ENCODE results near the gene KCNJ6. TPM values are rescaled to one million over a fixed set of nuclear protein-coding genes. Genes with fewer than 3 reads are reported as not detected.

The KCNJ6 gene
- total and polyA plus RNA-seq, 9 of the 15 experiments (the other 6 are each of a cell fraction or from before 2014, with no cell fraction given) = 0.06 to 0.21 (median 0.13) TPM; not detected in 1

- H3K4me3 ChIP-seq = no peak overlapping the region
- intact Hi-C loops (cut with micrococcal nuclease) = no loop called here
- ChIA-PET CTCF (ENCODE audit: low intra/inter-chr PET ratio) (no interaction called here), POLR2A (interaction anchor here (1.5 kb wide), 1 partner anchor 9 kb away, joined by 5 read pairs; no protein-coding TSS in a partner anchor)
- 0% methylated on average over 2 of the region's 2 CpGs for WGBS (ENCODE audit: insufficient coverage, low coverage, missing lambda C conversion rate)
- H3K4me1 ChIP-seq (replicated peaks in 1 of 2; ENCODE audit: control insufficient read depth in 2 of 2, insufficient read depth in 2 of 2, low read length in 2 of 2) = no peaks in the 10 kb centered on the region
- H3K9me1 ChIP-seq (ENCODE audit: control insufficient read depth, insufficient read depth, low read length) = no peaks in the 10 kb centered on the region
- no peak for DNase-seq (ENCODE audit: extremely low read depth in 1 of 4, low spot score in 3 of 4)
- BruUV-seq (replicated peaks) = no TSS peak
- no peak overlapping the region for H3K4me2 ChIP-seq (ENCODE audit: insufficient read depth, low read length)
- H4K20me1 ChIP-seq (replicated peaks; ENCODE audit: control insufficient read depth, insufficient read depth, low read length) = no peaks in the 10 kb centered on the region; the same call in 1 of the 2 replicates
- TF ChIP-seq ZNF717 (CRISPR knock-in tag; IDR thresholded peaks at IDR 0.05) = no peak
- no peak for ATAC-seq
- in situ Hi-C loops (cut with MboI) = no loop called here
- peaks cover 3 to 21% of the 10 kb centered on the region in 2 experiments; a peak in 1 of 5 replicates for H3K27me3 ChIP-seq (ENCODE audit: control insufficient read depth in 2 of 2, insufficient read depth in 2 of 2, low read length in 2 of 2)
- H3K9ac ChIP-seq (ENCODE audit: insufficient read depth in 1 of 2, low read depth in 2 of 2, low read length in 2 of 2) = no peak overlapping the region
- H3K27ac ChIP-seq (ENCODE audit: extremely low read depth, low read depth, low read length) = no peak overlapping the region
- H3K36me3 ChIP-seq (ENCODE audit: control insufficient read depth, insufficient read depth, low read length) = no peaks in the 10 kb centered on the region
- no peaks in the 10 kb centered on the region for H3K79me2 ChIP-seq (ENCODE audit: control insufficient read depth, insufficient read depth, low read length)
- no peaks in the 10 kb centered on the region for H3K9me3 ChIP-seq (replicated peaks; ENCODE audit: control insufficient read depth, insufficient read depth, low read depth, low read length)
- H2AFZ ChIP-seq (ENCODE audit: low read depth, low read length) = no peak overlapping the region
- no peak for FAIRE-seq
Observed at GRCh38 chr21:37861561-37861960, 54.7 kb downstream of the KCNJ6 start.

GRCh38 chr21:37860416-37860815, 55.8 kb downstream of the KCNJ6 start:
- no peaks in the 10 kb centered on the region for H3K36me3 ChIP-seq (ENCODE audit: control insufficient read depth, insufficient read depth, low read length)
- intact Hi-C loops (cut with micrococcal nuclease) (no loop called here), in situ Hi-C loops (cut with MboI) (no loop called here)
- no peaks in the 10 kb centered on the region for H3K9me3 ChIP-seq (replicated peaks; ENCODE audit: control insufficient read depth, insufficient read depth, low read depth, low read length)
- no peak overlapping the region for H2AFZ ChIP-seq (ENCODE audit: low read depth, low read length)
- no peak overlapping the region for H3K4me3 ChIP-seq
- H3K9me1 ChIP-seq (ENCODE audit: control insufficient read depth, insufficient read depth, low read length) = no peaks in the 10 kb centered on the region
- CTCF ChIA-PET (ENCODE audit: low intra/inter-chr PET ratio) = no interaction called here
- TF ChIP-seq SOX6 (IDR thresholded peaks at IDR 0.05) = no peak
- no peak for TF ChIP-seq CREB3L1 (IDR thresholded peaks at IDR 0.05; ENCODE audit: borderline replicate concordance, low read depth)
- no peak for TF ChIP-seq HMBOX1 (IDR thresholded peaks at IDR 0.05)
- TF ChIP-seq SMAD2 (IDR thresholded peaks at IDR 0.05; ENCODE audit: low read depth, low read length) = no peak
- no peak for TF ChIP-seq ZNF778 (CRISPR knock-in tag; IDR thresholded peaks at IDR 0.05)
- no peak for TF ChIP-seq SPI1 (IDR thresholded peaks at IDR 0.05; ENCODE audit: borderline replicate concordance, low read depth, low read length)
- TF ChIP-seq ARID2 (IDR thresholded peaks at IDR 0.05) = no peak
- TF ChIP-seq CBX8 (IDR thresholded peaks at IDR 0.05; ENCODE audit: borderline replicate concordance, extremely low read depth, low read depth, low read length, poor library complexity, severe bottlenecking) = no peak
- 0% methylated on average over 2 of the region's 2 CpGs for WGBS (ENCODE audit: insufficient coverage, low coverage, missing lambda C conversion rate)
- POLR2A ChIA-PET = interaction anchor here (0.7 to 1.2 kb wide), 3 partner anchors 9 to 46 kb away, joined by 3 read pairs; no protein-coding TSS in a partner anchor
- no peak for DNase-seq (ENCODE audit: extremely low read depth in 1 of 4, low spot score in 3 of 4)
- no peak overlapping the region for H3K9ac ChIP-seq (ENCODE audit: insufficient read depth in 1 of 2, low read depth in 2 of 2, low read length in 2 of 2)
- no peaks in the 10 kb centered on the region for H3K4me1 ChIP-seq (replicated peaks in 1 of 2; ENCODE audit: control insufficient read depth in 2 of 2, insufficient read depth in 2 of 2, low read length in 2 of 2)
- peaks cover 2 to 19% of the 10 kb centered on the region in 2 experiments; a peak in 1 of 5 replicates for H3K27me3 ChIP-seq (ENCODE audit: control insufficient read depth in 2 of 2, insufficient read depth in 2 of 2, low read length in 2 of 2)
- no peak for FAIRE-seq
- H3K4me2 ChIP-seq (ENCODE audit: insufficient read depth, low read length) = no peak overlapping the region
- no peak for ATAC-seq
- no peaks in the 10 kb centered on the region; the same call in 1 of the 2 replicates for H4K20me1 ChIP-seq (replicated peaks; ENCODE audit: control insufficient read depth, insufficient read depth, low read length)
- no TSS peak for BruUV-seq (replicated peaks)
- H3K79me2 ChIP-seq (ENCODE audit: control insufficient read depth, insufficient read depth, low read length) = no peaks in the 10 kb centered on the region
- H3K27ac ChIP-seq (ENCODE audit: extremely low read depth, low read depth, low read length) = no peak overlapping the region

Measured in K562 (cell line).